Coronary artery (tissue), 2 donors: ENCODE measurements around the gene MORC2.

ENCODE experiments used
- DNase-seq: peaks from one replicate; pipeline ENCODE4 v3.0.0-alpha.2; 2017; ENCODE audit warnings: low spot score
- H3K27ac ChIP-seq, 2 donors: fragments of 200-600 bp; sonication (generic); one replicate each; pipeline ENCODE4 v1.5.1; 2016 to 2019
- H3K4me3 ChIP-seq: fragments of 200-600 bp; sonication (generic); 2 replicates; pipeline ENCODE4 v1.5.1; 2016; ENCODE audit warnings: mild to moderate bottlenecking, moderate library complexity
- TF ChIP-seq, protein P1 (sequence below): fragments of 200-600 bp; sonication (generic); IDR thresholded peaks from one replicate; pipeline ENCODE4 v1.5.1; 2019; ENCODE audit warnings: antibody characterized with exemption

MORC2 gene

GRCh38 chr22:30944986-30945385, 23.6 kb downstream of the MORC2 start:
- no peak overlapping the region for H3K4me3 ChIP-seq
- H3K27ac ChIP-seq, result peak overlapping the region; percentile 25 to 81
- DNase-seq, result no peak

GRCh38 chr22:30943368-30943767, 25.2 kb downstream of the MORC2 start:
- Histone ChIP-seq H3K4me3 (no peak overlapping the region), H3K27ac (peak overlapping the region in 1 of 2 donors; percentile 81)
- TF ChIP-seq, protein P1, sequence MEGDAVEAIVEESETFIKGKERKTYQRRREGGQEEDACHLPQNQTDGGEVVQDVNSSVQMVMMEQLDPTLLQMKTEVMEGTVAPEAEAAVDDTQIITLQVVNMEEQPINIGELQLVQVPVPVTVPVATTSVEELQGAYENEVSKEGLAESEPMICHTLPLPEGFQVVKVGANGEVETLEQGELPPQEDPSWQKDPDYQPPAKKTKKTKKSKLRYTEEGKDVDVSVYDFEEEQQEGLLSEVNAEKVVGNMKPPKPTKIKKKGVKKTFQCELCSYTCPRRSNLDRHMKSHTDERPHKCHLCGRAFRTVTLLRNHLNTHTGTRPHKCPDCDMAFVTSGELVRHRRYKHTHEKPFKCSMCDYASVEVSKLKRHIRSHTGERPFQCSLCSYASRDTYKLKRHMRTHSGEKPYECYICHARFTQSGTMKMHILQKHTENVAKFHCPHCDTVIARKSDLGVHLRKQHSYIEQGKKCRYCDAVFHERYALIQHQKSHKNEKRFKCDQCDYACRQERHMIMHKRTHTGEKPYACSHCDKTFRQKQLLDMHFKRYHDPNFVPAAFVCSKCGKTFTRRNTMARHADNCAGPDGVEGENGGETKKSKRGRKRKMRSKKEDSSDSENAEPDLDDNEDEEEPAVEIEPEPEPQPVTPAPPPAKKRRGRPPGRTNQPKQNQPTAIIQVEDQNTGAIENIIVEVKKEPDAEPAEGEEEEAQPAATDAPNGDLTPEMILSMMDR, result no peak
- DNase-seq, result no peak

More at GRCh38 chr22:30944986-30945385, 23.6 kb downstream of the MORC2 start:
- TF ChIP-seq, protein P1, result no peak

GRCh38 chr22:30941363-30941740, 27.2 kb downstream of the MORC2 start:
- Histone ChIP-seq H3K27ac (no peak overlapping the region), H3K4me3 (no peak overlapping the region)
- no peak for DNase-seq
- TF ChIP-seq, protein P1, result no peak

DNA sequence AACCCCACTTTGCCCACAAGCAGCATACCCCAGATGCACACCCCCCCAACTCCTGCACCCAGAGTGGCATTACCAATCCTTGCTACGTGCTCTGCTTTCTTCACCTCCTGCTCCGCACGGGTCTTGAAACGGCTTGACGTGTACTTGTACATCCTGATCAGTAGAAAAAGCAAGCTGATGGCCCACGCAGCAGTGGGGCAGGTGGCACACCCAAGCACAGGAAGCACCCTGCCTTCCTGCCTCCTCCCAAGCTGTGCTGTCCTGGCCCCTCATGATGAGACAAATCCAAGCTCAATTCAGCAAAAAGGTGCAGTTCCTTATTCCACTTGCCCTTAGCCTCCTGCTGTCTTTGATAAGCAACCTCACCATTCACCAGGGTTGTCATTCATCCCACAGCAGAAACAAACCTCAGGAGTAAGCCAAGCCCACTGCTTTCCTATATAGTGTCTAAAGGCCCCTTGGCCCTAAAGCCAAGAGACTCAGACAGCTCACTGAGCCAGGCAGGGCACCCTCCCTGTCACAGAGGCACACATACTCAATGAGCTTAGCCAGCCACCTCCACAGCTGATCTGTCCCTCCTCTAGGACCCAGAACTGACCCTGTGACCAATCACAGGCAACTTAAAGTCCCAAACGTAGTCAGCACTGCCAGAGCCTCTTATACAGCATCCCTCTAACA, 27.8 kb downstream of the MORC2 start:
- DNase-seq, result no peak
- H3K4me3 ChIP-seq, result no peak overlapping the region
- TF ChIP-seq, protein P1, result no peak
- no peak overlapping the region for H3K27ac ChIP-seq

- DNase-seq, result no peak
- H3K4me3 ChIP-seq, result no peak overlapping the region
- H3K27ac ChIP-seq, result no peak overlapping the region
- TF ChIP-seq, protein P1, result no peak
Observed at GRCh38 chr22:30934053-30934452, 34.5 kb downstream of the MORC2 start.

- Histone ChIP-seq H3K27ac (no peak overlapping the region), H3K4me3 (no peak overlapping the region)
- DNase-seq, result no peak
- TF ChIP-seq, protein P1, result no peak
Observed at GRCh38 chr22:30933457-30933856, 35.1 kb downstream of the MORC2 start.

GRCh38 chr22:30932661-30933060, 35.9 kb downstream of the MORC2 start:
- no peak for DNase-seq
- TF ChIP-seq, protein P1, result no peak
- H3K4me3 ChIP-seq, result no peak overlapping the region
- no peak overlapping the region for H3K27ac ChIP-seq
